NCI-H446 treated with DMSO at 0.1 percent for 48 hours (cell line): ENCODE results near the gene GMNC.
"Not testable (repeated sequence)": the region's sequence is repeated elsewhere in the genome, so short reads cannot be mapped to it uniquely, and the experiment has no call there.

Experiments used
- DNase-seq: peaks from one replicate; lab custom pipeline; 2025; lab: John Stamatoyannopoulos, UW

The GMNC gene, protein sequence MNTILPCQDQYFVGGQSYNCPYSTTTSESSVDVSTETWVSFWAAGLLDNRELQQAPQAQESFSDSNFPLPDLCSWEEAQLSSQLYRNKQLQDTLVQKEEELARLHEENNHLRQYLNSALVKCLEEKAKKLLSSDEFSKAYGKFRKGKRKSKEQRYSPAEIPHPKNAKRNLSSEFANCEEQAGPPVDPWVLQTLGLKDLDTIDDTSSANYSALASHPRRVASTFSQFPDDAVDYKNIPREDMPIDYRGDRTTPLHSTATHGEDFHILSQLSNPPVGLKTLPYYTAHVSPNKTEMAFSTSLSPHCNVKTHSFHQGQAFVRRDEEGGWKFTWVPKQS

DNA sequence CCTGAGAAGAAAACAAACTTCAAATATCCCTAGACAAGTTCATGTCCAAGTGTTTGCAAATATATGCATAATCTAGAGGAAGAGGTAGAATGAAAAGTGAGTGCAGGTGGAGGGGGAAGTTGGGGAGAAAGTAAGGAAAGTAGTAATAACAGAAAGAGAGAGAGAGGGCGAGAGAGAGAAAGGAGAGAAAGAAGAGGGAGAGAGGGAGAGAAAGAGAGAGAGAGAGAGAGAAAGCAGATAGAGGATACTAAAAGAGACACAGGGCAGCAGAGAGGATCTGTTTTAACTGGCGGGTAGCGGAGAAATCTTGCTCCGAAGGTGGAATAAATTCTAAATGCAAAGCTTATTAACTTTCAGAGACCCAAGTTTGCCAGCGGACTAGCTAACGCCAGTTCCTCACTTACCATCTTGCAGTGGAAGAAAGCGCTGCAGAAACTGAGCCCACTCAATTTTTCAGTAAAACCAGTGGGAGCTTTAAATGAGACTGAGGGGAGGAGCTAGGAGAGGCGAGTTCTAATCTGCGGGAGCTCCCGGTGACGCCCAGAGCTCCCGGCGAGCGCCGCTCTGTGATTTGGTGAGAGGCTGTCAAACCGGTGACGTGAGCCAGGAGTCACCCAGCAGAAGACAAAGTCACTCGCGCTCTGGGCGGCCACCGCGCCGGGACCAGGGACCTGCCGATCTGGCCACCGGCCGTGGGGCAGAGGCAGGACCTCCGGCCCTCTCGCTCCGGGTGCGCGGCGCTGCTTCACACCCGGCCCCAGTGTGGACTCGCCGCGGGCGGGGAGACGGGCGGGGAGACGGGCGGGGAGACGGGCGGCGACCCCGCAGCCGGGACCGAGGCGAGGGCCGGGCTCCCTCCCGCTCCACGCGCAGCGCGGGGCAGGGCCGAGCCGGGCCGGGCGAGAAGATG is at the start of gene GMNC:
Gene GMNC, minus strand, starts transcription at position 486 of the 910 bp plus-strand sequence. Its CDS starts 79 bp downstream, at position 407.
- DNase-seq, result no peak

DNA sequence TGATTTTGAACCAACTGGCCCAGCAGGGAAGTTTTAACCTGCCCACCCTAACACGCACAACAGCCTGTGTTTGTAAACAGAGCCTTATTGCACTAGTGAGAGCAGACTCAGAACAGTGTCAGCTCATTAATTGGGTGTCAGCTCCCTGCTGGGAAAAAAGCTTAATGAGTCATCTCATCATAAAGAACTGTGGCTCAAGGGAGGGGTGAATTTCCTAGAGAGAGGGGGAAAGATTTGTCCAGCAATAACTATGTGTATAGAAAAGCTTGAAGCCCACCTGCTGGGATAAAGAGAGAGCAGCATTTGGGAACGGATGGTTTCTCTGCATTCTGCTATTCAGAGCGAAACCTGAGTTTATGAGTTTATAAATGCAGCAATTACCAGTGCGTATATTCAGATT is 48.9 kb upstream of the GMNC start:
- peak; percentile 30 for DNase-seq

DNA sequence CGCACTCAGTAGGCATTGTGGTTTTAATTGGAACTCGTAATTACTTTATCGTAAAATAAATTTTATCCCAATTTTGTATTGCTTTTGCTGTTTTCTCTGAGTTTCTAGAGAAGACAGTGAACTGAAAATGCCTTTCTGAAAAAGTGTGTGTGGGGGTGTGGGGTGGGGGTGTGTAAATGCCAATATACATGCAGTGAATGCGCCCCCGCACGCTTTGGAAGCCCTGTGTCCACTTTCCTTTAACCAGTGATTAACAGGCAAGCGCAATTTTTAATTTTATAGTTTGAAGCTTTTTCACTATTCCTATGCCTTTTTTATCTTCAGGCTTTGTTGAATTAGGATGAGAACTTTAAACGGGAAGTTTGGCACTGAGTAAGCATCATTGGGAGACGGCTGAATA is 47.4 kb upstream of the GMNC start:
- DNase-seq, result no peak

DNA sequence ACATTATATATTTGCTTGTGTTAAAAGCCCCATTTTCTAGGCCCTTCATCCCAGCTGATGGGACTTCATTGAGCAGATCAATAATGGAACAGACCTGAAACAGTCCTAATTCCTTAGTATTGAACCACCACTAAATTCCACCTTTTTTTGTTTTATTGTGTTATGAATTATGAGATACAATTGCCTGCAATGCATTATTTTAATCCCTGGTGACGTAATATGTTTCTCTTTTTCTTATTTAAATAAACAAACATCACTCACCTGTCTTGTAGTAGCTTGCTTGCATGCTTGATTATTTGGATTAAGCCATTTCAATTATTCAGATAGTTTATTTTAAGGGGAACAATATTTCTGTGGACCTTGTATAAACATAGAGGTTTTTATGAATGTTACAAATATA is 40.7 kb upstream of the GMNC start:
- DNase-seq, result no peak

DNA sequence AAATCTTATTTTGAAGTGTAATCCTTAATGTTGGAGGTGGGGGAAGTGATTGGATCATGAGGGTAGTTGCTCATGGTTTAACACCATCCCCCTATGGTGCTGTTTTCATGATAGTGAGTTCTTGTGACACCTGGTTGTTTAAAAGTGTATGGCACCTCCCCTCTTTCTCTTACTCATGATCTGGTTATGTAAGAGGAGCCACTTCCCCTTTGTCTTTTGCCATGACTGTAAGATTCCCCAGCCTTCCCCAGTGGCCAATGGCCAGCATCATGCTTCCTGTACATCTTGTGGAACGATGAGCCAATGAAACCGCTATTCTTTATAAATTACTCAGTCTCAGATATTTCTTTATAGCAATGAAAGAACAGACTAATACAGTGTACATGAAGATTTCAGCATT is 39.8 kb upstream of the GMNC start:
- DNase-seq, result no peak

DNA sequence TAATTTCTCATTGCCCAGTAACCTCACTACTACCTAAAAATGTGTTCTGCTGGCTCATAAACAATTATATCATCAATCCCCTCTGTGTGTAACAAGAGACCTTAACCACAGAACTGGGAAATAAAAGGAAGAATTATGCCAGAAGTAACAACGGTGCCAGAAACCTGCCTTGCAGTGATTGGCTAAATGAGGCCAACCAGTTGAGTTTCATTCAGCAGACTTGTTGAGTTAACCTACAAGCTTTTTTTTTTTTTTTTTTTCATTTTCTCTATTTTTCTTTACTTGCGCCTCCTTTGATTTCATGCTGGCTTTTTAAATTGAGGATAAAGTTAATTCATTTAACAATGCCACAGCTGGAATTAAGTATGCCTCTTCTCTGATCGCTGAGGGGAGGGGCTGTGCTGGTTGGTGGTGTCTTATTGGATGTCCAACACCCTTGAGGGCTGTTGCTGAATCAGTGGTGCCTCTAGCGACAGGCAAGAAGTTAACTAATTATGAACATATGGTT is 30.0 kb upstream of the GMNC start:
- DNase-seq, result no peak

DNA sequence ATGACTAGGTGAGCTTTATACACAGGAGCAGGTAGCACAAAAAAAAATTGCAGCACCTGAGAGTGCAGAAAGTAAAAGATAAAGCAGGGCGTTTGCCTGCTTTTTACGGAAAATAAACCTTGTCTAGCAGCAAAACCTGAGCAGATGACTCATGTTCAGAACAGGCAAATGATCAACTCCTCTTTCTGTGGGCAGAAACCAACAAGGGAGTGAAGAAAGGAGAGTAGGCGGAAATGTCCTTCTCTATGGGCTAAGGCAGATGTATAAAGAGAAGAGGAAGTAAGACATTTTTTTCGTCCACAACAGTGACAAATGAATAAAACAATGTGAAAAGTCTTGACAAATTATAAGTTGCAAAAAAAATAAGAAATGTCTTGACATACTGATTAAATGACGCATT is 24.5 kb upstream of the GMNC start:
- DNase-seq, result no peak

DNA sequence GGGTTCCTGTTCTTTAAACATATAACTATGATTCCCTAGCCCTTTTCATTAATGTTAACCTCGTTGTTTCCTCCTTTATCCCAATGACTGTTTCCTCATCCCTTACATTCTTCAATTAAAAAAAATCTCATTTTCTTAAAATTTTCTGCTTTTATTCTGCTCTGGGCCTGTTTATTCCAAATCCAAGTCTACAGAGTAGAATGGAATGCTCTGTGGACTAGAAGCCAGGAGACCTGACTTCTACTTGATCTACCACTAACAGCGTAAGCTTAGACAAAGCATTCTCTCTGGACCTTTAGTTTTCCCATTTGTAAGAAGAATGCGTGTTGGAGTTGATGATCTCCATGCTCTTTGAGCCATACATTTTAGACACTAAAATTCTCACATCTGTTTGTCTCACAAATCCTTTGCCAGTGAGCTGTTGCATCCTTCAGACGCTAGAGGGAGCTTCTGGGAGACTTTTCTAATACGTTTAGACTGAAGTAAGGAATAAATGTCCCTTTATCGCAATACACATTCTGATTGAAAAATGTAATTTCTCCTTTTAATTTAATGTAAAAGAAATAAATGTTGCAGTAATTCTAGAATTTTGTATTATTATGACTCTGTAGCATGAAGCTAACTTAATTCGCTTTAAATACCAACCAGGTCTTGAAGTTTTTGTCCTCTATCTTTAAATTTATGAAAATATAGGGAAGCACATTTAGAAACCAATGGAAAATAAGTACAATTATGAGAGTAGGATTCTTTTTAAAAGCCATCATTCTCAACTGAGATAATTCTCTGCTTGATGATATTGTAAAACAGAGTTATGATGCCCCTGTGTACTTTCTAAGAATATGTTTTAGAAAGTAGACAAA is 21.7 kb upstream of the GMNC start:
- DNase-seq, result peak; percentile 41

DNA sequence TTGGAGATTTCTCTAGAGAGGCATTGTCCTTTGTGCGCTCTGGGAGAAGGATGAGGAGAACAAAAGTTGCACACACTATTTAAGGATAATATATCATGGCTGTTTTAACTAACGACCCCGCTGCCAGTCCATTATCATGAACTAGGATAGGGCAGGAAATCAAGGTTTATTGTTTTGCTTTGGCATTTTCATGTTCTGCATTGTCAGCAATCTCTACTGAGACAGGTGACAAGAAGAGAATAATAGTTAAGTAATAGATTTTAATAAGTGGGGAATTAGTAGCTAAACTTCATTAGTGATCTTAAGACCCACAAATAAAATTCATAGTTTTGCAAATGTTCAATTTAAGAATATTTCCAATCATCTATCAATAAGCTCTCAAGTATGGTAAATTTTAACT is 20.6 kb upstream of the GMNC start:
- DNase-seq, result no peak

DNA sequence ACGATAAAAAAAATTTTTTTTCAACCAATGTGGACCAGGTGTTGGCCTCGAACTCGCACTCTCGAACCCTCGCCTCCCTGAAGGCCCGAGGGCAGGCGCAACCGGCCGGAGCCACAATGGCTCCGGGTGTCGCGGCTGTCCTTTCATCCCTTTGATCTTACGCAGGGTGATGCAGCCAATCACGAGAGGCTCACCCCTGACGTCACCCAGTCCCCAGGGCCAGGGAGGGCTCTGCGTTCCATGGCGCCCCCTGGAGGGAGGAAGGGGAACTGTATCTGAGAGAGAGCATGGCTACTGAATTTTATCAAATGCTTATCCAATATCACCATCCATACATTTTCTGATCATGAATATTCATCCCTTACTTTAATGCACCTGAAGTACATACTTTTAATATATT is 15.4 kb upstream of the GMNC start:
- no peak for DNase-seq

DNA sequence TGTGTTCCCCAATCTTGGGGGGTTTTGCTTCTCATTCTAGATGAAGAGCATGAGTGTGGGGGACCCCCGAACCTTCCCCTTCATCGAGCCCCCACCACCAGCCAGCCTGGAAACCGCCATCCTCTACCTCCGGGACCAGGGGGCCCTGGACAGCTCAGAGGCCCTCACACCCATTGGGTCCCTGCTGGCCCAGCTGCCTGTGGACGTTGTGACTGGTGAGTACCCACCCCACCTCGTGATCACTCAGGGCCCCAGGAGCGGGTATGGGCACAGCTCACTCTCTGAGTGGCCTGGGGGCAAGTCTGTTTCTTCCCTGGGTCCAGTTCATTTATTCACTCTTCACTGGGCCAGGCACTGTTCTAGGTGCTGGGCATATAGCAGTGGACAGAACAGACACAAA is 13.9 kb upstream of the GMNC start:
- not testable (repeated sequence) for DNase-seq

DNA sequence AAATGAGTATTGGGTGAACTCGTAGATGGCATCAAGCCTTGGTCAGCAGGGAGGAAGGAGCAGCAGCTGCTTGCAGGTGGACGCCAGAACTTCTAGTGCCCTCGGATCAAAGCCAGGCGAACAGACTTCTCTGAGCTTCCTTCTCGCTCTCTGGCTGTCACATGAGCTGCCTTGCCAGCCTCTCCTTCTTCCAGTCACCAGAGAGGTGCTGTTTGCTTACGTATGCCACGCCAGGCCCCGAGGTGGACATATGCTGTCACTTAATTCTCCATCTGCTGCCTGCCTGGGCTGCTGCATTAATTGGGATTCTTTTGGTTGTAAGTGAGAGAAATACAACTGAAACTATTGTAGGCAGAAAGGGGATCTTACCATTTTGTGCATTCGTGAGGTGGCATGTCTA is 12.6 kb upstream of the GMNC start:
- peak; percentile 30 for DNase-seq

DNA sequence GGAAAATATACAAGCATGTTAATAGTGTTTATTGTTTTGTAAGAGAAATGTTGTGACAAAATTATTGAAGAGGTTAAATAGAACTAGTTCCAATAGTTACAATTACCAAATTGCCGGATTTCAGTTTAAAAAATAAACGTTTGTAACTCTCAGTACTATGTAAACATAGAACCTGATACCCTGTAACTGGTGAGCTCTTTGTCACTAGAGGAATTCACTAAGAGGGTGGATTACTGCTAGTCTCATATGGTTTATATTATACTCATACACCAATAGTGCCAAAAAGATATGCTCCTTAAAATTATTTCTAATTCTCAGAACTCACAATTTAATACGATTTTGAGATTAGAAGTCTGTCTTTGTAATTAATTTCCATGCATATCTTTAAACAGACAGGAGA is 7.6 kb upstream of the GMNC start:
- DNase-seq, result no peak

DNA sequence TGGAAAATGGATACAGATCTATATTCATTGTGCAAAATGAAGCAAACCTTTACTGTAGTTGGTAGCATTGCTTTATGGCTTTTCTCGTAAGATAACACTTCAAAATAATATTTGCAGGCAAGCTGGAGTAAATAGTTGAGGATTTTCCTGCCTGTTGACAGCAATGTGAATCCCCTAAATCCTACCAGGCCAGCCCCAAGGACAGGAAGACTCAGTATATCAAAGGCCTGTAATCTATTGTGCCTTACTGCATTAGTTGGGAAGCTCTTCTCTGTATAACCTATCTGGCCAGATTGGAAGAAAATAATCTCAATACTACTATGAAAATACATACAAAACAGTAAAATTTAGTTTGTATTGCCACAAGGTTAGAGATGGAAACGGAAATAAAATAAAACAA is 4.6 kb upstream of the GMNC start:
- no peak for DNase-seq

DNA sequence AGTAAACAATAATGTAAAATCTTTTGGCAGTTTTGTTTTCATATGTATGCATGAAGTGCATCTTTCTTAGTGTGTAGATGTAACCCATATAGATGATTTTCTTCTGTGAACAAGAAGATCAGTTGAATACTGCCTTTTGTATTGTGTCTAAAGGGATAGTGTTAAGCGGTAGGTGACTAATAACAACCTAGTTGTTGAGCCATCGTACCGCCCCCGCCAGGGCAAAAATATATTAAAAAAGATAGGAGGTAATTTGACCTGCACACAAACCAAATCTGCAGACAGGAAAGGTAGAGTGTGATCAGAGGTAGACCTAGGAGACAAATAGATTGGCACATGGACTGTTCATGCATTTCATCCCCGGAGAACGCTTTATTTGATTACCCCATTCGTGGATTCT is 3.3 kb upstream of the GMNC start:
- DNase-seq, result no peak

DNA sequence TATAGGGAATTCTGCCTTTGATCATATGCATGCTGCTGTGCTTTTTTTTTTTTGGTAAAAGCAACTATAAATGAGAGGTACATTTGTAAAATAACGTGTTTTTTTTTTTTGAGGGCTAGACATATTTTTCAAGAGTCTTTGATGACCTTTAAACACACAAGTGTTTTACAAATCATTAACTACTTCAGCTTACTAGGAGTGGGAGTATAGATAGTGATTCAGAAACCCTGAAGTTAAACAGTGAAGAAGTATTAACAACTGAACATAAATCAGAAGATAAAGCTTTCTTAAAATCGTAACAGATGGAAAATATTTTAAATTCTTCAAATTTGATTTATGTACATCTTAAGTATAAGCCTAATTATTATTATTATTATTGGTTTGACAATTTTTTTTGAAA is 2.9 kb upstream of the GMNC start:
- DNase-seq, result no peak

DNA sequence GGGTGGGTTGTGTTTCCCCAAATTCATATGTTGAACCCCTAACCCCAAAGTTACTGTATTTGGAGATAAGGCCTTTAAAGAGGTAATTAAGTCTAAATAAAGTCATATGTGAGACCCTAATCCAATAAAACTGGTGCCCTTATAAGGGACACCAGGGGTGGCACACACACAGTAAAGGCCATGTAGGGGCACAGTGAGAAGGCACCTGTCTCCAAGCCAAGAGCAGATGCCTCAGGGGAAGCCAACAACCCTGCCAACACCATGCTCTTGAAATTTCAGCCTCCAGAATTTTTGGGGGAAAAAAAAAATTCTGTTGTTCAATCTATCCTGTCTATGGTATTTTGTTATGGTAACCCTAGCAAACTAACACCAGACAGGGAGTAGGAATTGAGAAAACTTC is 1.5 kb upstream of the GMNC start:
- DNase-seq, result no peak

DNA sequence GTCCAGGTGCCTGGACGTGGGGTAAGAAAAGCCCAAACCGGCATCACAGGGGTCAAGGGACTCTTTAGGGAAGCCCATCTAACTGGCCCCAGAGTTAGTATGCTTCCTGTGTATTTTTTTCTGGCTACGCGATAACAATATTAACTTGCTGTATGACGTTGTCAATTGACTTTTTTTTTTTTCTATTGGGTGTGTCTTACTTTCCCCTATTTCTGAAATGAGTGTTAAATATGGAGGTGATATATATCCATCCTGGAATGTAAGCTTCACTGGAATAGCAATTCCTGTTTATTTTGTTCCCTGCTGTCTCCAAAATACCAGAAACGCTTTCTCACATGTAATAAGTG is 598 bp upstream of the GMNC start:
- DNase-seq, result no peak

DNA sequence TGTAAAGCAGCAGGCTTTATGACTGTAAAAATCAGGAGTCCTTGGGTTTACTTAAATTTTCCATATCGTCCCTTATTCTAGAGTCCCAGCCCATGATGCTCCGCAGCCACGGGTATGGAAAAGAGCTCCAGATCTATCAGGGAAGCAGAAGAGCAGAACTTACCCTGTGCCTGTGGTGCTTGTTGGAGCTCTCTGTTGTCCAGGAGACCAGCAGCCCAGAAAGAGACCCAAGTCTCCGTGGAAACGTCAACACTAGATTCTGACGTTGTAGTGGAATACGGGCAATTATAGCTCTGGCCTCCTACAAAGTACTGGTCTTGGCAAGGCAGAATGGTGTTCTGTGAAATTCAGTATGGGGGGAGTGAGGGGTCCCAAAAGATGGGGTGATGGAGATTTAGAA is 2.0 kb downstream of the GMNC start:
- no peak for DNase-seq

DNA sequence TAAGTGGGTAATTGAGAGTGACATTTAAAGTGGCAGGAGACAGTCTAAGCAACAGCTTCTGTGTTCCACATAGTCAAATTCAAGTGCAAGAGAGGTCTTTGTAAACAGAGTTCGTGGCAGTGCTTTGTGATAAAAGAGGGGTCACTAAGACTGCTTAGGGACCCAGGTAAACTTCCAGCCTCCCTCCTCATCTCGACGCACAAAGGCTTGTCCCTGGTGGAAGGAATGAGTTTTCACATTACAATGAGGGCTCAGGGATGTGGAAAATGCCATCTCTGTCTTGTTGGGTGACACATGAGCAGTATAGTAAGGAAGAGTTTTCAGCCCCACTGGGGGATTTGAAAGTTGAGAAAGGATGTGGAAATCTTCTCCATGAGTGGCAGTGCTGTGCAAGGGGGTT is 7.3 kb downstream of the GMNC start:
- DNase-seq, result no peak

DNA sequence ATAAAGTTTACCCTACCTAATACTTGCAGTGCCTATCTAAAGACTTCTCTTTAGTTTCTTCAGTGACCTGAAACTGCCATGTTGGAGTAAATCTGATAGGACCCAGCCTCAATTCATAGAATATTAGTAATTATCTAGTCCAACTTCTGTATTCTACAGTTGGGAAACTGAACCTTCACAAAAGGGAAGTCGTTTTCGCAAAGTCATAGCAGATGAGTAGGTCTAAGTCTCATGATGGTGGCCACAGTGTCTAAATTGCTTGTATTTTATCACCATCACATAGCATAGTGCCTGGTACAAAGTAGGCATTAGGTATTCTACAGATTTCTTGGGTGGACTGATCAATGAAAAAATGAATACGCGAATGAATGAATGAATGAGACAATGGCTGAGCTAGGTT is 8.4 kb downstream of the GMNC start:
- no peak for DNase-seq

DNA sequence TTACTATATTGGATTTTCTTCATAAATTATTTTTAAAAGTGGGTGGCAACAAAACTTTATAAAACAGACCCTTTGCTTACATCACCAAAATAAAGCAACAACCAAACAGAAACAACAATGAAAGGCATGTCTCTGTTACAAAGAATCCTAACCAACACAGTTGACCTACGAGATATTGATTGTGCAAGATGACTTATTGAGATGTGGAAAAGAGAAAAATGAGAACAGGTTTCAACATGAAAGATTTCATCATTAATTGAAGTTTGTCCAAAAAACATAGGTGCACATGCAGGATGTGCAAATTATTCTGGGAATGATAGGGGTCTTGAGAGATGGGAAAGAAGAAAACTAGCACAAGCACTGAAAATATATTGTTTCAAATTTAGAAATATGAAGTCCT is 9.0 kb downstream of the GMNC start:
- DNase-seq, result no peak
